Caco-2 (cell line): Measurements from ENCODE around the gene NPTX1. TPM values are rescaled to one million over a fixed set of nuclear protein-coding genes. Genes with fewer than 3 reads are reported as not detected.

Source experiments
- BruUV-seq: library from RNA; stranded (reverse); fragments of 400-500 nt; replicated peaks from 2 replicates; lab custom pipeline; 2021; lab: Mats Ljungman, UMichigan
- CTCF ChIA-PET: fragments of 300-600 bp; sonication (Branson Sonifier 250); formaldehyde crosslinking; loops from one replicate; lab custom pipeline; 2022; ENCODE audit warnings: antibody characterized with exemption; lab: Charles Lee
- POLR2A ChIA-PET: fragments of 300-600 bp; sonication (Branson Sonifier 250); formaldehyde crosslinking; loops from one replicate; lab custom pipeline; 2022; ENCODE audit warnings: antibody characterized with exemption; lab: Charles Lee
- DNase-seq, 2 experiments: peaks; one replicate each; pipeline versions ENCODE4 v3.0.0 to v3.0.0-alpha.2; 2020 to 2022
- H3K27me3 ChIP-seq: replicated peaks from 2 replicates; pipeline ENCODE4 v1.6.0; 2011; ENCODE audit warnings: low read length; ENCODE audit not compliant: control insufficient read depth, insufficient read depth
- H3K36me3 ChIP-seq: 2 replicates; pipeline ENCODE4 v1.5.1; 2011; ENCODE audit warnings: low read length; ENCODE audit not compliant: control insufficient read depth, insufficient read depth
- H3K4me1 ChIP-seq: fragments of 250-450 bp; sonication (Bioruptor Pico); 2 replicates; pipeline ENCODE4 v1.5.1; 2020; ENCODE audit warnings: mild to moderate bottlenecking
- H3K4me3 ChIP-seq: 2 replicates; pipeline ENCODE4 v1.5.1; 2011; ENCODE audit warnings: low read depth, mild to moderate bottlenecking, control low read depth, low read length
- H3K9me3 ChIP-seq: fragments of 250-450 bp; sonication (Bioruptor Pico); 2 replicates; pipeline ENCODE4 v1.5.1; 2020; ENCODE audit warnings: mild to moderate bottlenecking, moderate library complexity
- H3K27ac Mint-ChIP-seq: one replicate; pipeline ENCODE4 v1.8.0; 2022; ENCODE audit warnings: mixed read lengths; ENCODE audit not compliant: unreplicated experiment
- H3K27me3 Mint-ChIP-seq: one replicate; pipeline ENCODE4 v1.8.0; 2022; ENCODE audit warnings: mixed read lengths; ENCODE audit not compliant: insufficient read depth, unreplicated experiment
- H3K36me3 Mint-ChIP-seq: one replicate; pipeline ENCODE4 v1.8.0; 2022; ENCODE audit warnings: mild to moderate bottlenecking, mixed read lengths; ENCODE audit not compliant: insufficient read depth, unreplicated experiment
- H3K4me1 Mint-ChIP-seq: one replicate; pipeline ENCODE4 v1.8.0; 2022; ENCODE audit warnings: low read depth, mixed read lengths; ENCODE audit not compliant: unreplicated experiment
- H3K4me3 Mint-ChIP-seq: one replicate; pipeline ENCODE4 v1.8.0; 2022; ENCODE audit warnings: mild to moderate bottlenecking, moderate library complexity, mixed read lengths; ENCODE audit not compliant: unreplicated experiment
- H3K9me3 Mint-ChIP-seq: one replicate; pipeline ENCODE4 v1.8.0; 2022; ENCODE audit warnings: mixed read lengths; ENCODE audit not compliant: unreplicated experiment
- intact Hi-C: fragments of 100-400 bp; cut with micrococcal nuclease; formaldehyde crosslinking; loops from one replicate; pipeline ENCODE4 v1.10.0; 2022; ENCODE audit not compliant: unreplicated experiment
- total RNA-seq: library from RNA; stranded (reverse); gene quantifications from 2 replicates; pipeline ENCODE4 v1.2.3, GENCODE V29; 2022
- TF ChIP-seq, protein P1 (sequence below), 2 experiments: fragments of 200-600 bp in 1 of 2; IDR thresholded peaks; 1 replicate in 1 of 2; 2 replicates in 1 of 2; pipeline versions ENCODE4 v1.5.1 to v1.8.0; 2011 to 2022; ENCODE audit warnings: antibody characterized with exemption in 1 of 2, control low read depth in 1 of 2, inconsistent platforms in 1 of 2, low read depth in 1 of 2, low read length in 1 of 2, mild to moderate bottlenecking in 1 of 2, moderate library complexity in 1 of 2; ENCODE audit not compliant: insufficient read depth in 1 of 2, severe bottlenecking in 1 of 2, unreplicated experiment in 1 of 2

The NPTX1 gene
- total RNA-seq, 1 experiment from 2014 or later = 0.57 TPM

DNA sequence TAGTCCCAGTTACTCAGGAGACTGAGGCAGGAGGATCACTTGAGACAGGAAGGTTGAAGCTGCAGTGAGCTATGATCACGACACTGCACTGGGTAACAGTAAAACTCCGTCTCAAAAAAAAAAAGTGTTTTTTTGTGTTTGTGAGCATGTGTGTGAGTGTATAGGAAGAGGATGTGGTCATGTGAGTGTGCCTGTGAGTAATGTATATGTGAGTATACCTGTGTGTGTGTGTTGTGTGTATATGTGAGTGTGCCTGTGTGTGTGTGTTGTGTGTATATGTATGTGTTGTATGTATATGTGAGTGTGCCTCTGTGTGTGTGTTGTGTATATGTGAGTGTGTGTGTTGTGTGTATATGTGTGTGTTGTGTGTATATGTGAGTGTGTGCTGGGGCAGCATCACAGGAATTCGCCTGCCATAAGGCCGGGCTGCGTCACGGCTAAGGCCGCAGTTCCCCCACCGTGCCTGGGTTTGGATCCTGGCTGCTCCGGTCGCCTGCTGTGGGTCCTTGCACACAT is 21.4 kb upstream of the NPTX1 start:
- TF ChIP-seq, protein P1, sequence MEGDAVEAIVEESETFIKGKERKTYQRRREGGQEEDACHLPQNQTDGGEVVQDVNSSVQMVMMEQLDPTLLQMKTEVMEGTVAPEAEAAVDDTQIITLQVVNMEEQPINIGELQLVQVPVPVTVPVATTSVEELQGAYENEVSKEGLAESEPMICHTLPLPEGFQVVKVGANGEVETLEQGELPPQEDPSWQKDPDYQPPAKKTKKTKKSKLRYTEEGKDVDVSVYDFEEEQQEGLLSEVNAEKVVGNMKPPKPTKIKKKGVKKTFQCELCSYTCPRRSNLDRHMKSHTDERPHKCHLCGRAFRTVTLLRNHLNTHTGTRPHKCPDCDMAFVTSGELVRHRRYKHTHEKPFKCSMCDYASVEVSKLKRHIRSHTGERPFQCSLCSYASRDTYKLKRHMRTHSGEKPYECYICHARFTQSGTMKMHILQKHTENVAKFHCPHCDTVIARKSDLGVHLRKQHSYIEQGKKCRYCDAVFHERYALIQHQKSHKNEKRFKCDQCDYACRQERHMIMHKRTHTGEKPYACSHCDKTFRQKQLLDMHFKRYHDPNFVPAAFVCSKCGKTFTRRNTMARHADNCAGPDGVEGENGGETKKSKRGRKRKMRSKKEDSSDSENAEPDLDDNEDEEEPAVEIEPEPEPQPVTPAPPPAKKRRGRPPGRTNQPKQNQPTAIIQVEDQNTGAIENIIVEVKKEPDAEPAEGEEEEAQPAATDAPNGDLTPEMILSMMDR (IDR thresholded peaks at IDR 0.05; ENCODE audit: insufficient read depth in 1 of 2, low read depth in 1 of 2, low read length in 1 of 2, severe bottlenecking in 1 of 2, unreplicated experiment in 1 of 2) = no peak
- Mint-ChIP-seq H3K4me1 (no peaks in the 10 kb centered on the region), H3K9me3 (no peaks in the 10 kb centered on the region), H3K27ac (no peak overlapping the region), H3K4me3 (no peak overlapping the region), H3K27me3 (no peaks in the 10 kb centered on the region), H3K36me3 (no peaks in the 10 kb centered on the region)
- Histone ChIP-seq H3K4me3 (no peak overlapping the region), H3K9me3 (no peaks in the 10 kb centered on the region), H3K36me3 (no peaks in the 10 kb centered on the region), H3K4me1 (no peaks in the 10 kb centered on the region), H3K27me3 (no peaks in the 10 kb centered on the region)
- BruUV-seq = no TSS peak
- ChIA-PET CTCF (interaction anchor here (0.6 kb wide), 1 partner anchor 21 kb away, joined by 4 read pairs; no protein-coding TSS in a partner anchor), POLR2A (no interaction called here)
- intact Hi-C loops = no loop called here
- no peak for DNase-seq

DNA sequence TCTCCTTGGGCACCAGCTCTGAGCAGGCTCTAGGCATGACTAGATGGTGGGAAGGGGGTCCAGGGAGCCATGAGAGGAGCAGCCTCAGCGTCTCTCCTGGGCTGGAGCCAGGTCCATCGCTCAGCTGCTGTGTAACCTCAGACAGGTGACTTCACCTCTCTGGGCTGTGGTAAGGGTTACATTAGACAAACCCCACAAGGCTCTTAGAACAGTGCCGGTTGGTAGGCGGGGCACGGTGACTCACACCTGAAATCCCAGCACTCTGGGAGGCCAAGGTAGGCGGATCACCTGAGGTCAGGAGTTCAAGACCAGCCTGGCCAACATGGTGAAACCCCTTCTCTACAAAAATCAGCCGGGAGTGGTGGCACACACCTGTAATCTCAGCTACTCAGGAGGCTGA is 18.1 kb upstream of the NPTX1 start:
- no peak overlapping the region for H3K4me3 ChIP-seq
- H3K9me3 Mint-ChIP-seq = no peaks in the 10 kb centered on the region
- no peak overlapping the region for H3K4me3 Mint-ChIP-seq
- H3K27ac Mint-ChIP-seq = no peak overlapping the region
- H3K4me1 Mint-ChIP-seq = peaks cover 7% of the 10 kb centered on the region
- H3K27me3 Mint-ChIP-seq = no peaks in the 10 kb centered on the region
- no peaks in the 10 kb centered on the region for H3K9me3 ChIP-seq
- TF ChIP-seq, protein P1 (IDR thresholded peaks at IDR 0.05; ENCODE audit: insufficient read depth in 1 of 2, low read depth in 1 of 2, low read length in 1 of 2, severe bottlenecking in 1 of 2, unreplicated experiment in 1 of 2) = no peak
- H3K36me3 Mint-ChIP-seq = peaks cover 6% of the 10 kb centered on the region
- POLR2A ChIA-PET = no interaction called here
- BruUV-seq = no TSS peak
- no peak for DNase-seq
- no peaks in the 10 kb centered on the region for H3K27me3 ChIP-seq
- H3K36me3 ChIP-seq = no peaks in the 10 kb centered on the region
- H3K4me1 ChIP-seq = peaks cover 15% of the 10 kb centered on the region
- CTCF ChIA-PET = no interaction called here
- intact Hi-C loops = no loop called here

DNA sequence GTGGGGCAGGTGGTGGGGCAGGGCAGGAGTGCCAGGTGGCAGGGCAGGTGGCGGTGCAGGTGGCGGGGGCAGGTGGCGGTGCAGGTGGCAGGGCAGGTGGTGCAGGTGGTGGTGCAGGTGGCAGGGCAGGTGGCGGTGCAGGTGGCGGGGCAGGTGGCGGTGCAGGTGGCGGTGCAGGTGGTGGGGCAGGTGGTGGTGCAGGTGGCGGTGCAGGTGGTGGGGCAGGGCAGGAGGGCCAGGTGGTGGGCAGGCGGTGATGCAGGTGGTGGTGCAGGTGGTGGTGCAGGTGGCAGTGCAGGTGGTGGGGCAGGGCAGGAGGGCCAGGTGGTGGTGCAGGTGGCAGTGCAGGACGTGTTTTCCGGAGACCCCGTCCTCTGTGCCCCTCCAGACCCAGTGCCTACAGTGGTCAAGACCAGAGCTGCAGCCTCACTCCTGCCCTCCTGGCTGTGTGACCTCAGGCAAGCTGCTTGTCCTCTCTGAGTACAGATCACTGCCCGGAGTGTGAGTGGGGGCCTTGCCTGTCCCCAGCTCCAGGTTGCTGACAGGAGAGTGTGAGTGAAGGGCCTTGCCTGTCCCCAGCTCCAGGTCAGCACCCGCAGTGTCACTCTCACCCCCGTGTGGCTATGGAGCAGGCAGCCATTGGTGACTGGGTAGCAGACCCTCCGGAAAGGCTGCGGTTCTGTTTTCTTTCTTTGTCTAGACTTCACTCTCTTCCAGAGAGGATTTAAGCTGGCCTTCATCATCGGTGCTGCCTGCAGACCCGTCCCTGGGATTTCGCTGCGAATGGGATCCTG is 16.1 kb upstream of the NPTX1 start:
- Histone ChIP-seq H3K27me3 (no peaks in the 10 kb centered on the region), H3K4me3 (no peak overlapping the region), H3K36me3 (no peaks in the 10 kb centered on the region), H3K4me1 (peaks cover 15% of the 10 kb centered on the region), H3K9me3 (no peaks in the 10 kb centered on the region)
- Mint-ChIP-seq H3K4me1 (peaks cover 7% of the 10 kb centered on the region), H3K9me3 (no peaks in the 10 kb centered on the region), H3K27me3 (no peaks in the 10 kb centered on the region), H3K27ac (no peak overlapping the region), H3K4me3 (no peak overlapping the region), H3K36me3 (peaks cover 6% of the 10 kb centered on the region)
- TF ChIP-seq, protein P1 (IDR thresholded peaks at IDR 0.05; ENCODE audit: insufficient read depth in 1 of 2, low read depth in 1 of 2, low read length in 1 of 2, severe bottlenecking in 1 of 2, unreplicated experiment in 1 of 2) = no peak
- POLR2A ChIA-PET = interaction anchor here (1.5 kb wide), 1 partner anchor 38 kb away, joined by 8 read pairs; no protein-coding TSS in a partner anchor
- CTCF ChIA-PET = interaction anchor here (0.9 kb wide), 1 partner anchor 37 kb away, joined by 7 read pairs; no protein-coding TSS in a partner anchor
- BruUV-seq = no TSS peak
- no peak for DNase-seq
- intact Hi-C loops = no loop called here
